C1 segment of cervical spinal cord (tissue), 14 donors: ENCODE measurements around the gene ANKIB1.
"Not testable (repeated sequence)": the region's sequence is repeated elsewhere in the genome, so short reads cannot be mapped to it uniquely, and the experiment has no call there.

Experiments
- DNase-seq, 14 donors: peaks; one replicate each; lab custom pipeline; 2025; lab: John Stamatoyannopoulos, UW

The ANKIB1 gene

DNA sequence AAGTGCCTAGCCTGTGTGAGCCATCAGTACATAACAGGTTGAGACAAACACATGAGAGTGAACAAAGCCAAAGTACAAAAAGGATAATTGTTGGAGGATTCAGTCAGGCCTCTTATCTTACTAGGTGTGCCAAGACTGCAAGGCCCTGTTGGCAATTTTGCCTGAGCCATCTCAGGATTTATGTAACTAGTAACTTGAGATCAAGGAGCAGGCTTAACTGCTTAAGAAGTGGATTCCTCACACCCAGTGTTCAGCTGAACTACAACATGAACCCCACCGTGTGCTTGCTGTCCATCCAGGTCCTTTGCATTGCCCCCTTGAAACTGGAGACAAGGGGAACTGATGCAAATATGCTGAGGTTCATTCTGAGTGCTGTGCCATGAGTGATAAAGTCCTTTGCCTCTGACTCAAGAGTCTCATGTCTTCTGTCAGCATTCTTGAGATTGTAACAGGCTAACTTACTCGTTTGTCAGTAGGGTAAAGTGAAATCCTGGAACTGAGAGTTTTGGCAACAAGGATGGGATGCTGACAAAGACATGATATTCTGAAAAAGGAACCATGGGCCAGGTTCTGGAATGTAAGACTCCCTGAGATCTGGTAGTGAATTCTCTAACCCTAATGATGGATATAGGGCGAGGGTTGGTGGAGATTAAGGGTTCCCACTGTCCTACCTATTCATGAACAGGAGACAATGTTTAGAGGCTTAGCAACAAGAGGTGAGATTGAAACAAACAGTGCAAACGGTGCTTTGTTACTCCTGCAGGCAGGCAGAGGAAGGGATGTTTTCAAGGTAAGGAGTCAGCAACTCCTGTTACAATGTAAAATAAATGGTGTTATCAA, 157.4 kb downstream of the ANKIB1 start:
- no peak for DNase-seq

DNA sequence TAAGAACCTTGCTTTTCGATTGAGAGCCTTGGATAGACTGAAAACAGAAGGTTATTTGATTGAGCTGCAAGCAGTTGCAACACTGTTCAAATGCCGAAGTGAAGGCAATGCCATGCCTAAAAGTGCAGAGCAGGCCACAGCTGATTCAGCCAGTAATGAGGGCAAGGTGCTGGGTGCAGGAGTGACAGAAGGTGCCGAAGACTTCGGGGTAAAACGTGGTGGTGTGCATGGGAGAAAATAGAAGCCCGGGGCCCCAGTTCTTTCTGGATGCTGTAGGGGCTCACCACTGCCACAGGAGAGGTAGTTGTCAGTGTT, 157.9 kb downstream of the ANKIB1 start:
- no peak for DNase-seq

DNA sequence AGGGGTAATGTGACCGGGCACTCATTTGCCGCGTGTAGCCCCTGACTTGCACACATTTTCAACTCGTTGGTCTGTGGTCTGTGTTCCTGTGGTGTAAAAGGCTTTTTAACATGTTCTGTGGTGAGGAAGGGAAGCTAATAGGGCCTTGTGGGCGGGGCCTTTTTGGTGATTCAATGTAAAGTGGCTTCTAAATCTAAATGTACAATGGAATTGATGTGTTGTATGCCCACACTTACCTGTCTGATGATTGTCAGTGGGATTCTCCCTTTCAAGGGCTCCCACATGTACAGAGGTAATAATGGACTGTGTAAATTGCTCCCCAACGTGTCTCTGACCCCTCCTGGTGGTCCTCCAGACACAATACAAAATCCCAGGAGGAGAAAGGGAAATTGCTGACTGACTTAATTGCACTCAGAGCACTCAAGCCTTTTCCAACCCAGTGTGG, 158.4 kb downstream of the ANKIB1 start:
- no peak for DNase-seq

- no peak for DNase-seq
Observed at GRCh38 chr7:92409357-92409756, 163.6 kb downstream of the ANKIB1 start.

DNA sequence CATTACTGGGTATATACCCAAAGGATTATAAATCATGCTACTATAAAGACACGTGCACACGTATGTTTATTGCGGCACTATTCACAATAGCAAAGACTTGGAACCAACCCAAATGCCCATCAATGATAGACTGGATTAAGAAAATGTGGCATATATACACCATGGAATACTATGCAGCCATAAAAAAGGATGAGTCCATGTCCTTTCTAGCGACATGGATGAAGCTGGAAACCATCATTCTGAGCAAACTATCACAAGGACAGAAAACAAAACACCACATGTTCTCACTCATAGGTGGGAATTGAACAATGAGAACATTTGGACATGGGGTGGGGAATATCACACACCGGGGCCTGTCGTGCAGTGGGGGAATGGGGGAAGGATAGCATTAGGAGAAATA, 164.4 kb downstream of the ANKIB1 start:
- not testable (repeated sequence) for DNase-seq

- no peak for DNase-seq
Observed at GRCh38 chr7:92412745-92413144, 167.0 kb downstream of the ANKIB1 start.

- DNase-seq, result no peak
Observed at GRCh38 chr7:92413550-92413949, 167.8 kb downstream of the ANKIB1 start.

DNA sequence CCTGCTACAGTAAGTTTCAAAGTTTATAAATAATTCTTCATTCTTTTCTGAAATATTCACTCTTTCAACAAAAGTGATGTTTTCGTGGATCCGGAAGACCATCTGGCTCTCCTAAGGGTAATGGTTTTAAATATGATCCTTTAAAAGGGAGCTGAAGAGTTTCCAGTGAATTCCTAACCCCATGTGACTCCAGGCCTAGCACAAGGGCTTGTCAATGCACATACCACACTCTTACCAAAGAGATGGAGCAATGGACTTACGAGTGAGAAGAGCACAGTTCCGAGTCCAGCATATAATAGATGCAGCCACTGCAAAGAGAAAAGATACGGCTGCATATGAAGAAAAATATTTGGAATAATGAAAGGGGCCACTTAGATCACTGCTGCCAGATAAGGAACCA, 169.5 kb downstream of the ANKIB1 start:
- no peak for DNase-seq

GRCh38 chr7:92417913-92418312, 172.1 kb downstream of the ANKIB1 start:
- DNase-seq, result no peak

DNA sequence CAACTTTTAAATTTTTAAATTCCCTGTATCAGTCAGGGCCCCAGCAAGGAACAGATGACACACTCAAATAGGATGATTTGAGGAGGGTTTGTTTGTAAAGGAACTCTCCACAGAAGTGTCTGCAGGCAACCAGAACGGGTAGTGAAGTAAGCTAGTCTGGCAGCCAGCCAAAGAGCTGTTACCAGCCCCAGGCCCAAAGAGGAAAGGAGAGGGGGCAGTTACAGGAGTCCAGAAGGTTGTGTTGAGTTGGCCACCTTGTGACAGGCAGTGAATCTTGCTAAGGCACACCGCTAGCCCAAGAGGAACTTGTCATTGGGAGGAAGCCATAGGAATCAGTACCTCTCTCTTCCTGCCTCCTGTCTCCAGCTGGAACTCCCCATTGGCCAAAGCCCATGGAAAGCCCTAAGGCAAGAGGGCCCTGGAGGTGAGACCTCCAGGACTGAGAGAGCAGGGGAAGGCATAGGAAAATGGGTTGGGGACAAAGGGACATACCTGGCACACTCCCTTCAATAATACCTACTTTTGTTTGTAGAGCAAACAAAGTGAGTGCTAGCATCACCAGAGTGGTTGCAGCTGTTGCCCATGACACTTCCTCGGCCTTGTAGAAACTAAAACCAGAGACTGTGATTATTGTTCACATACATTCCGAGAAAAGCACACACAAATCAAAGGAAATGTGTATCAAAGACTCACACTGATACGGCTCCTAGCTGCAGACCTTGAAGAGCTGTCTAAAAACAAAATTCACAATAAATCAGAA, 176.1 kb downstream of the ANKIB1 start:
- DNase-seq, result no peak

GRCh38 chr7:92422926-92423325, 177.2 kb downstream of the ANKIB1 start:
- no peak for DNase-seq

DNA sequence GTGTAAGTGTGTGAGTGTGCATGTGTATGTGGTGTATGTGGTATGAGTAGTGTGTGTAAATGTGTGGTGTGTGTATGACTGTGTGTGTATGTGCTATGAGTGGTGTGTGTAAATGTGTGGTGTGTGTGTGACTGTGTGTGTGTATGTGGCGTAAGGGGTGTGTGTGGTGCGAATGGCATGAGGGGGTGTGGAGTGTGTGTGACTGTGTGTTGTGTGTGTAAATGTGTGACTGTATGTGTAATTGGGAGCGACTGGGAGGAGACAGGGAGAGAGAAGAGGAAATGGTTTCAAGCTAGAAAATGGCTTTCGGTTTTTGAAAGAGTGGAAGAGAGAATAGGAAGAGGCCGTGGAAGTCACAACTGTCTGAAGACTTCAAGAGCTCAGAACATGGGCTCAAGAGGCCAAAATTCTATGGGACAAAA, 177.9 kb downstream of the ANKIB1 start:
- DNase-seq, result no peak

DNA sequence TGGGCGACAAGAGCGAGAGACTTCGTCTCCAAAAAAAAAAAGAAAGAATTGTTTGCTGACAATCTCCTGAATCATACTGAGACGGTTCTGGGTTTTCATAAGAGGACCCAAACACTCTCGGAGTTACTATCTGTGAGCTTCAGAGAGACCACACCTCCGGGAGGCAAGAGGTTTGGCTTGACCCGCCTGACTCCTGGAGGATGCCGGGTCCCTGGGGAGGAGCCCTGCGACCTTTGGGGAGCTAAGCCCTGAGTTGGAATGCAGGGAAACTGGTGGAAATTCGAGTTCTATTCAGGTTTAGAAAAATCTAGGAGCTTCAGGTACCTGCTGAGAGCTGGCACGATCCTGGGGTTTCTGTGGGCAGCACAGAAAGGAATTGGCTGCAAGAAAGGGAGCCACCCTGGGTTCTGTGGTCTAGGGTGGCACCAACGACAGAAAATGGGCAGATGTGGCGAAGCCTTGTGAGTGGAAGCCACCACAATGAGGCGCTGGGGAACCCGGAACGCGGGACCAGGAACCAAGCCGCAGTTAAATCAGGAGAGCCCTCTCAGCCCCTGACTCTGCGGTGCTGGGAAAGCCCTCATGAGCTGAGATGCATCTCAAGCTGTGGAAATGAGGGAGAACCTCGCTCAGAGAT, 179.7 kb downstream of the ANKIB1 start:
- DNase-seq, result no peak

DNA sequence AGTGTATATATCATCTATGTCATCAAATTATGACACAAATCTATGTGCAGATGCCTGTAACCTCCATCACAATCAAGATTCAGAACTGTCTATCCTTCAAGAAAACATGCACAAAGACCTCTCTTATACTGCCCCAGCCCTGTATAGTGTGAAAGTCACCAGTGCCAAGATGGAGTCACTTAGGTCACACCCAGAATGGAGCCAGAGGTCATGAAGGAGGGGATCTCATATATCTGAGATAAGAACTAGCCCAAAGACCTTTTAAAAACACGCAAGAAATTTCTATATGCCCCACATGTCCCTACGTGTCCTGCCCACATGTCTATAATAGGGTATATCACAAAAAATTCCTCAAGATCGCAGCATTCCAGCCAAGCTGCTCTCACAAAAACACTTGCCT, 181.4 kb downstream of the ANKIB1 start:
- no peak for DNase-seq

GRCh38 chr7:92432299-92432946, 186.6 kb downstream of the ANKIB1 start:
- DNase-seq, result no peak

DNA sequence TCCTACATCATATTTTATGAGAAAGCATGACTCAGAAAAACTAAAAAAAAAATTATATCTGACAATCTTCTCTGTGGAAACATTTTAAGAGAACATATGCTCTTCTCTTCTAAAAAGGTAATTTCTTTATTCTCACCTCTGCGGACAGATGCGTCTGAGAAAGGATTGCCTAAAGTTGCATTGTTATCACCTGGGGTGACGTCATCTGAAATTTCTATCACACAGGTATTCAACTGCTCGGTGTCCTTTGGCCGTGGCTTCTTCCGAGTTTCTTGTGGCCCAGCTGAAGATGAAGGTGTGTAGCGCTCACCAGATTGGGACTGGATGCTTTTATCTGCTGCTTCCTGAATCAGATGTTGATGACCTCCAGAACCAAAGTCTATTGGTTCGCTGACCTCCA, 187.2 kb downstream of the ANKIB1 start:
- DNase-seq, result no peak

GRCh38 chr7:92435542-92435941, 189.8 kb downstream of the ANKIB1 start:
- no peak for DNase-seq

- no peak for DNase-seq
Observed at GRCh38 chr7:92436612-92437445, 191.1 kb downstream of the ANKIB1 start.

- DNase-seq, result no peak
Observed at GRCh38 chr7:92437956-92438491, 192.2 kb downstream of the ANKIB1 start.

- DNase-seq, result not testable (repeated sequence)
Observed at GRCh38 chr7:92442720-92443119, 196.9 kb downstream of the ANKIB1 start.

GRCh38 chr7:92446869-92447344, 201.1 kb downstream of the ANKIB1 start:
- peak in 1 of 14 donors; percentile 47 for DNase-seq
